Measurements from ENCODE around the gene MDM1.

DNA sequence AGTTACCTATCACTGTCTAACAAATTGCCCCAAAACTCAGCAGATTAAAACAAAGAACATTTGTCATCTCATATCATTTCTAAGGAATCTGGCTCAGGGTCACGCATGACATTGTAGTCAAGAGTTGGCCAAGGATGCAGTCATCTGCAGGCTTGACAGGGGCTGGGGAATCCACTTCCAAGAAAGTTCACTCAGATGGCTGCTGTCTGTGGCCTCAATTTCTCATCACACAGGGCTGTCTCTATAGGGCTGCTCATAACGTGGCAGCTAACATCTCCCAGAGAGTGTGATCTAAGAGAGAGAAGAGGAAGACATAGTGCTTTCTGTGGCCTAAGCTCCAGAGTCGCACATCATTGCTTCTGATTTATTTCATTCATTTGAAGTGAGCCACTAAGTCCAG, 61.8 kb downstream of the MDM1 start:
- TF ChIP-seq, protein P1, sequence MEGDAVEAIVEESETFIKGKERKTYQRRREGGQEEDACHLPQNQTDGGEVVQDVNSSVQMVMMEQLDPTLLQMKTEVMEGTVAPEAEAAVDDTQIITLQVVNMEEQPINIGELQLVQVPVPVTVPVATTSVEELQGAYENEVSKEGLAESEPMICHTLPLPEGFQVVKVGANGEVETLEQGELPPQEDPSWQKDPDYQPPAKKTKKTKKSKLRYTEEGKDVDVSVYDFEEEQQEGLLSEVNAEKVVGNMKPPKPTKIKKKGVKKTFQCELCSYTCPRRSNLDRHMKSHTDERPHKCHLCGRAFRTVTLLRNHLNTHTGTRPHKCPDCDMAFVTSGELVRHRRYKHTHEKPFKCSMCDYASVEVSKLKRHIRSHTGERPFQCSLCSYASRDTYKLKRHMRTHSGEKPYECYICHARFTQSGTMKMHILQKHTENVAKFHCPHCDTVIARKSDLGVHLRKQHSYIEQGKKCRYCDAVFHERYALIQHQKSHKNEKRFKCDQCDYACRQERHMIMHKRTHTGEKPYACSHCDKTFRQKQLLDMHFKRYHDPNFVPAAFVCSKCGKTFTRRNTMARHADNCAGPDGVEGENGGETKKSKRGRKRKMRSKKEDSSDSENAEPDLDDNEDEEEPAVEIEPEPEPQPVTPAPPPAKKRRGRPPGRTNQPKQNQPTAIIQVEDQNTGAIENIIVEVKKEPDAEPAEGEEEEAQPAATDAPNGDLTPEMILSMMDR (IDR thresholded peaks at IDR 0.05; ENCODE audit: low read depth, low read length) = no peak
- no peak for TF ChIP-seq MYC (IDR thresholded peaks at IDR 0.05; ENCODE audit: low read depth, low read length)
